WTC11 (cell line): ENCODE results near the gene GPC1. TPM values are rescaled to one million over a fixed set of nuclear protein-coding genes. Genes with fewer than 3 reads are reported as not detected.

Experiments
- ATAC-seq: fragments of 200-7000 bp; cut with Tn5 transposase; 2 replicates; pipeline ENCODE4 v1.10.0; 2021; ENCODE audit warnings: mild to moderate bottlenecking, moderate library complexity
- CTCF ChIA-PET: fragments of 300-600 bp; sonication (Branson Sonifier 250); formaldehyde crosslinking; loops from one replicate; lab custom pipeline; 2021; ENCODE audit warnings: antibody characterized with exemption; lab: Charles Lee
- POLR2A ChIA-PET: fragments of 350-600 bp; sonication (Branson Sonifier 250); formaldehyde crosslinking; loops from one replicate; lab custom pipeline; 2021; ENCODE audit warnings: antibody characterized with exemption; lab: Charles Lee
- DNase-seq: peaks from one replicate; pipeline ENCODE4 v3.0.0; 2021; ENCODE audit warnings: low spot score
- H3K27ac Mint-ChIP-seq: 2 replicates; pipeline ENCODE4 v1.8.0; 2021; ENCODE audit warnings: mixed read lengths
- H3K27me3 Mint-ChIP-seq: 2 replicates; pipeline ENCODE4 v1.8.0; 2021; ENCODE audit warnings: low read depth, mild to moderate bottlenecking, moderate library complexity, mixed read lengths
- H3K36me3 Mint-ChIP-seq: 2 replicates; pipeline ENCODE4 v1.8.0; 2021; ENCODE audit warnings: mixed read lengths
- H3K4me1 Mint-ChIP-seq: 2 replicates; pipeline ENCODE4 v1.8.0; 2022; ENCODE audit warnings: mixed read lengths
- H3K4me3 Mint-ChIP-seq: 2 replicates; pipeline ENCODE4 v1.8.0; 2021; ENCODE audit warnings: mild to moderate bottlenecking, moderate library complexity, mixed read lengths
- H3K9me3 Mint-ChIP-seq: 2 replicates; pipeline ENCODE4 v1.8.0; 2021; ENCODE audit warnings: mixed read lengths
- ATF1 ChIP-seq: sonication (generic); formaldehyde crosslinking; IDR thresholded peaks from 2 replicates; pipeline ENCODE4 v1.8.1; 2023; ENCODE audit warnings: mild to moderate bottlenecking, moderate library complexity, missing genetic modification reagents
- FOXK1 ChIP-seq: sonication (generic); formaldehyde crosslinking; IDR thresholded peaks from 2 replicates; pipeline ENCODE4 v1.8.0; 2022; ENCODE audit warnings: mild to moderate bottlenecking, moderate library complexity, missing genetic modification reagents
- GTF2I ChIP-seq: fragments of 250-450 bp; sonication (Bioruptor Pico); conservative IDR thresholded peaks from 2 replicates; pipeline ENCODE4 v1.4.0; 2021; ENCODE audit warnings: mild to moderate bottlenecking
- JAZF1 ChIP-seq: fragments of 250-450 bp; sonication (Bioruptor Pico); IDR thresholded peaks from 2 replicates; pipeline ENCODE4 v1.9.0; 2021; ENCODE audit warnings: moderate library complexity, mild to moderate bottlenecking, inconsistent platforms
- NFE2L1 ChIP-seq: sonication (generic); formaldehyde crosslinking; IDR thresholded peaks from 2 replicates; pipeline ENCODE4 v1.8.1; 2023; ENCODE audit warnings: missing genetic modification reagents
- NFYB ChIP-seq: sonication (generic); formaldehyde crosslinking; conservative IDR thresholded peaks from 2 replicates; pipeline ENCODE4 v1.8.0; 2022; ENCODE audit warnings: low read depth, missing genetic modification reagents
- PRDM15 ChIP-seq: sonication (generic); formaldehyde crosslinking; IDR thresholded peaks from 2 replicates; pipeline ENCODE4 v1.8.0; 2022; ENCODE audit warnings: missing genetic modification reagents
- PREB ChIP-seq: sonication (generic); formaldehyde crosslinking; IDR thresholded peaks from 2 replicates; pipeline ENCODE4 v1.8.1; 2022; ENCODE audit warnings: mild to moderate bottlenecking, missing genetic modification reagents, moderate library complexity, borderline replicate concordance
- RELA ChIP-seq: sonication (generic); formaldehyde crosslinking; IDR thresholded peaks from 2 replicates; pipeline ENCODE4 v1.8.1; 2022; ENCODE audit warnings: missing genetic modification reagents, mild to moderate bottlenecking, borderline replicate concordance
- TEAD1 ChIP-seq: sonication (generic); formaldehyde crosslinking; IDR thresholded peaks from 2 replicates; pipeline ENCODE4 v1.8.0; 2022; ENCODE audit warnings: mild to moderate bottlenecking, missing genetic modification reagents
- USF1 ChIP-seq: sonication (generic); formaldehyde crosslinking; IDR thresholded peaks from 2 replicates; pipeline ENCODE4 v1.8.0; 2022; ENCODE audit warnings: mild to moderate bottlenecking, missing genetic modification reagents
- ZNF138 ChIP-seq: sonication (generic); formaldehyde crosslinking; conservative IDR thresholded peaks from 2 replicates; pipeline ENCODE4 v1.8.1; 2022; ENCODE audit warnings: mild to moderate bottlenecking, moderate library complexity, missing genetic modification reagents
- ZNF423 ChIP-seq: fragments of 250-450 bp; sonication (Bioruptor Pico); IDR thresholded peaks from 2 replicates; pipeline ENCODE4 v2.1.2; 2022; ENCODE audit warnings: mild to moderate bottlenecking, moderate library complexity
- ZSCAN18 ChIP-seq: fragments of 250-450 bp; sonication (Bioruptor Pico); IDR thresholded peaks from 2 replicates; pipeline ENCODE4 v2.1.2; 2022; ENCODE audit warnings: mild to moderate bottlenecking, moderate library complexity
- total RNA-seq: library from RNA; stranded (reverse); gene quantifications from 3 replicates; pipeline ENCODE4 v1.2.3, GENCODE V29; 2021

GPC1 gene
- total RNA-seq, 1 experiment from 2014 or later = 41.5 TPM

GRCh38 chr2:240399419-240400324, 35.8 kb upstream of the GPC1 start:
- TF ChIP-seq PRDM15 = no peak
- TF ChIP-seq USF1 (CRISPR knock-in tag) = no peak
- TF ChIP-seq JAZF1 (CRISPR knock-in tag) = no peak
- no peak for TF ChIP-seq ZSCAN18
- TF ChIP-seq PREB (CRISPR knock-in tag) = no peak
- no peak for TF ChIP-seq RELA (CRISPR knock-in tag)
- TF ChIP-seq ZNF423 (CRISPR knock-in tag) = no peak
- TF ChIP-seq FOXK1 (CRISPR knock-in tag) = no peak
- no peak for TF ChIP-seq GTF2I (CRISPR knock-in tag)
- no peak for TF ChIP-seq NFE2L1 (CRISPR knock-in tag)
- TF ChIP-seq NFYB = no peak
- CTCF ChIA-PET = no interaction called here
- ATAC-seq = no peak
- Mint-ChIP-seq H3K27me3 (no peaks in the 10 kb centered on the region), H3K4me3 (no peak overlapping the region), H3K36me3 (no peaks in the 10 kb centered on the region), H3K4me1 (peaks cover 6% of the 10 kb centered on the region), H3K9me3 (no peaks in the 10 kb centered on the region), H3K27ac (no peak overlapping the region)
- POLR2A ChIA-PET = no interaction called here
- DNase-seq = no peak

GRCh38 chr2:240400371-240401161, 34.9 kb upstream of the GPC1 start:
- Mint-ChIP-seq H3K36me3 (no peaks in the 10 kb centered on the region), H3K27me3 (no peaks in the 10 kb centered on the region), H3K9me3 (no peaks in the 10 kb centered on the region)
- TF ChIP-seq GTF2I (CRISPR knock-in tag) (no peak), TEAD1 (CRISPR knock-in tag) (no peak), NFE2L1 (CRISPR knock-in tag) (no peak), ZNF138 (CRISPR knock-in tag) (no peak), ATF1 (CRISPR knock-in tag) (no peak)
- TF ChIP-seq, all 79 proteins: peak for 0
- ATAC-seq = no peak
- Mint-ChIP-seq H3K4me1 (peaks cover 6% of the 10 kb centered on the region), H3K27ac (no peak overlapping the region), H3K4me3 (no peak overlapping the region)
- ChIA-PET POLR2A (no interaction called here), CTCF (no interaction called here)
- DNase-seq = no peak
